Urothelium cell line (cell line): ENCODE measurements around the gene ENDOD1.
"Not testable (repeated sequence)": the region's sequence is repeated elsewhere in the genome, so short reads cannot be mapped to it uniquely, and the experiment has no call there.

Experiments
- DNase-seq: peaks from one replicate; pipeline ENCODE4 v3.0.0; 2011; ENCODE audit warnings: low spot score, mixed read lengths
- FAIRE-seq: peaks from 2 replicates; lab custom pipeline; 2011; peaks lifted over from hg19 to GRCh38; lab: Jason Lieb, UNC

Gene ENDOD1

GRCh38 chr11:95101935-95102334 lies 12.3 kb downstream of the ENDOD1 start:
- FAIRE-seq (no peak), DNase-seq (no peak)

- DNase-seq (no peak), FAIRE-seq (no peak)
Observed at GRCh38 chr11:95102733-95103132, 13.1 kb downstream of the ENDOD1 start.

GRCh38 chr11:95103701-95104100 lies 14.1 kb downstream of the ENDOD1 start:
- no peak for FAIRE-seq

GRCh38 chr11:95104121-95104830 lies 14.6 kb downstream of the ENDOD1 start:
- DNase-seq (no peak), FAIRE-seq (no peak)

More at GRCh38 chr11:95103701-95104100, 14.1 kb downstream of the ENDOD1 start:
- DNase-seq: no peak

GRCh38 chr11:95104856-95105255 lies 15.2 kb downstream of the ENDOD1 start:
- FAIRE-seq (no peak), DNase-seq (no peak)

- DNase-seq: peak; percentile 76
- FAIRE-seq: no peak
Observed at GRCh38 chr11:95108159-95108611, 18.5 kb downstream of the ENDOD1 start.

- DNase-seq (no peak), FAIRE-seq (no peak)
Observed at GRCh38 chr11:95108671-95109551, 19.3 kb downstream of the ENDOD1 start.

GRCh38 chr11:95111471-95111870 lies 21.8 kb downstream of the ENDOD1 start:
- not testable (repeated sequence) for DNase-seq, FAIRE-seq

GRCh38 chr11:95111923-95112540 lies 22.4 kb downstream of the ENDOD1 start:
- DNase-seq (no peak), FAIRE-seq (no peak)

GRCh38 chr11:95115597-95115996 lies 26.0 kb downstream of the ENDOD1 start:
- FAIRE-seq: no peak
- DNase-seq: no peak

GRCh38 chr11:95119361-95120060 lies 29.9 kb downstream of the ENDOD1 start:
- FAIRE-seq (no peak), DNase-seq (no peak)

GRCh38 chr11:95121698-95122097 lies 32.1 kb downstream of the ENDOD1 start:
- DNase-seq: no peak
- FAIRE-seq: no peak

- DNase-seq: no peak
- FAIRE-seq: no peak
Observed at GRCh38 chr11:95123556-95123955, 33.9 kb downstream of the ENDOD1 start.

- FAIRE-seq (no peak), DNase-seq (no peak)
Observed at GRCh38 chr11:95128602-95129001, 39.0 kb downstream of the ENDOD1 start.

- FAIRE-seq: no peak
- DNase-seq: peak; percentile 23
Observed at GRCh38 chr11:95132956-95133355, 43.3 kb downstream of the ENDOD1 start.

GRCh38 chr11:95134491-95134890 lies 44.8 kb downstream of the ENDOD1 start:
- FAIRE-seq (no peak), DNase-seq (peak; percentile 29)

GRCh38 chr11:95135155-95135554 lies 45.5 kb downstream of the ENDOD1 start:
- FAIRE-seq: no peak
- no peak for DNase-seq

GRCh38 chr11:95135880-95136279 lies 46.2 kb downstream of the ENDOD1 start:
- FAIRE-seq (no peak), DNase-seq (no peak)

- DNase-seq, FAIRE-seq: not testable (repeated sequence)
Observed at GRCh38 chr11:95136747-95137146, 47.1 kb downstream of the ENDOD1 start.

- no peak for FAIRE-seq
Observed at GRCh38 chr11:95137299-95137698, 47.7 kb downstream of the ENDOD1 start.

GRCh38 chr11:95138448-95138847 lies 48.8 kb downstream of the ENDOD1 start:
- DNase-seq: no peak
- FAIRE-seq: no peak

More at GRCh38 chr11:95137299-95137698, 47.7 kb downstream of the ENDOD1 start:
- DNase-seq: no peak
